C4-2B (cell line): Measurements from ENCODE around the gene MOCS2.

Experiments
- ZFX ChIP-seq: fragments of 450-650 bp; IDR thresholded peaks from 2 replicates; pipeline ENCODE4 v1.6.1; 2017
- TF ChIP-seq, protein P1 (sequence below): fragments of 450-650 bp; conservative IDR thresholded peaks from 2 replicates; pipeline ENCODE4 v1.5.1; 2017; ENCODE audit warnings: mild to moderate bottlenecking

DNA sequence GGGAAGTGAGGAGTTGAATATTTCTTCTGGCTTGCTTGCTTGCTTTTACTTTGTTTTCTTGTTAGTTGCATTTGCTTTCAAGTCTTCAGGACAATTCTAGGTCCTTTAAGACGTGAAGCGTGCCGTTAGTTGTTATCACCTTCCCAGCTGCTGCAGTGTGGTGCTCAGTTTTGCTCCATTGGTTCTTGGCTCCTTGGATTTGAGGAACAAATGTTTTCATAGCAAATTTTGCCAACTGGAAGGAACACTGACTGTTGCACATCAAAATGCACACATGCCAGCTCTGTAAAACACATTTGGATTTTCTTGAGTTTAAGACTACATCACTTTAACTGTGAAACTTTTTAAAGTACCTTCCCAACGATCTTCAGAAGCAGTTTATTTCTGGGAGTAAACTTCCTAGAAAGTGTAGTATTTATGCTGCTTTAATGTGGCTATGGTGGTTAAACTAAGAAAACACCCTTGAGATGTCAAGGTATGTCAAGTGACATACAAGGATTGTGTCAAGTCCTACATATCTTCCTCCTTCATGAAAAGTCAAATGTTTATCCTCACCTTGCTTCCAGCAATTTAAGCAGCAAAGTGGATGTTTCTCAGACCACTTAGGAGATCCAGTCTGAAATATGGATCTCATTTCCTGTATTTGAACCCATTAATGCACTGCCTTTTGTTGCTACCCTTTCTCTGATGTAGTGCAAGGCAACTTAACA is 24.9 kb downstream of the MOCS2 start:
- TF ChIP-seq, protein P1, sequence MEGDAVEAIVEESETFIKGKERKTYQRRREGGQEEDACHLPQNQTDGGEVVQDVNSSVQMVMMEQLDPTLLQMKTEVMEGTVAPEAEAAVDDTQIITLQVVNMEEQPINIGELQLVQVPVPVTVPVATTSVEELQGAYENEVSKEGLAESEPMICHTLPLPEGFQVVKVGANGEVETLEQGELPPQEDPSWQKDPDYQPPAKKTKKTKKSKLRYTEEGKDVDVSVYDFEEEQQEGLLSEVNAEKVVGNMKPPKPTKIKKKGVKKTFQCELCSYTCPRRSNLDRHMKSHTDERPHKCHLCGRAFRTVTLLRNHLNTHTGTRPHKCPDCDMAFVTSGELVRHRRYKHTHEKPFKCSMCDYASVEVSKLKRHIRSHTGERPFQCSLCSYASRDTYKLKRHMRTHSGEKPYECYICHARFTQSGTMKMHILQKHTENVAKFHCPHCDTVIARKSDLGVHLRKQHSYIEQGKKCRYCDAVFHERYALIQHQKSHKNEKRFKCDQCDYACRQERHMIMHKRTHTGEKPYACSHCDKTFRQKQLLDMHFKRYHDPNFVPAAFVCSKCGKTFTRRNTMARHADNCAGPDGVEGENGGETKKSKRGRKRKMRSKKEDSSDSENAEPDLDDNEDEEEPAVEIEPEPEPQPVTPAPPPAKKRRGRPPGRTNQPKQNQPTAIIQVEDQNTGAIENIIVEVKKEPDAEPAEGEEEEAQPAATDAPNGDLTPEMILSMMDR, result no peak
- no peak for TF ChIP-seq ZFX
